ENCODE measurements around the gene TRPC4. TPM values are rescaled to one million over a fixed set of nuclear protein-coding genes. Genes with fewer than 3 reads are reported as not detected.

TRPC4 gene
- total RNA-seq, result not detected

DNA sequence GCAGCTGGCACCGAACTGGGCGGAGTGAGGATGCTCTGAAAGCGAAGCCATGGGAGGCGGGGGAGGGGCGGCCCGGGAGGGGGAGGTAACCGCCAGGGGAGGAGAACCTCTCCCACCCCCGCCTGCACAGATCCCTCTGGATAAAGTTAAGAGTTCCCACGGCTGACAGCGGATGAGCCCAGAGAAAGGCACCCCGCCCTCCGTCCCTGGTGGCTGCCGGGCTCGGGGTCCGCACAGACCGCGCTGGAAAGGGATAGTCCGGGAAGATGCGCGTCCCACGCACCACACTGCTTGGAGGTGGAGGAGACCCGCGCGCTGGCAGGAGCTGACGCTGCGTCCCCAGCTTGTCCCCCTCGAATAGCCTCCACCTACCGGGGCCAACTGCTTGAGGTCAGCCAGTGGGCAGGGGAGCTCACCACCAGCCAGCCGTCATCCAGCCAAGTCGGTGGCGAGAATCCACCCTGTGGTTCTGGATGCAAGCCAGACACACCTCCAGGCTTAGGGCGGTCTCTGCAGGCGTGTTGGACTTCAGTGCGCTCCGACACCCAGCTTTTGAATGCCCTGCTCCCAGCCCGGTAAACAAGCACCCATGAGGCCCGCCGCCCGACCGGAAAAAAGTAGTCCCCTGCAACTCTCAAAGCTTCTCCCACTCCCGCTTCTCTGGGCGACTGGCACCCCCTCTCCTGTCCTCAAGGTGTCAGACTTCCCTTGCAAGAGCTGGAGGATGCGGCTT is at the start of gene TRPC4:
TSS of gene TRPC4 (minus strand) at position 17 of the 733 bp plus-strand sequence. CDS start 86,439 bp downstream, outside the sequence.
- ATAC-seq (ENCODE audit: low read depth) (no peak), DNase-seq (no peak)
- Mint-ChIP-seq H3K4me3 (no peak within 1 kb of the TSS), H3K27me3 (peaks cover 35% of the 10 kb centered on the region), H3K27ac (peak within 1 kb of the TSS; percentile 3), H3K36me3 (no peaks in the 10 kb centered on the region), H3K4me1 (no peaks in the 10 kb centered on the region), H3K9me3 (no peaks in the 10 kb centered on the region)
- POLR2A ChIA-PET, result no interaction called here

- H3K4me3 Mint-ChIP-seq, result no peak overlapping the region
- no peaks in the 10 kb centered on the region for H3K36me3 Mint-ChIP-seq
- H3K27ac Mint-ChIP-seq, result no peak overlapping the region
- no peaks in the 10 kb centered on the region for H3K9me3 Mint-ChIP-seq
- no peaks in the 10 kb centered on the region for H3K27me3 Mint-ChIP-seq
- DNase-seq, result no peak
- ATAC-seq (ENCODE audit: low read depth), result no peak
- H3K4me1 Mint-ChIP-seq, result no peaks in the 10 kb centered on the region
- POLR2A ChIA-PET, result no interaction called here
Observed at GRCh38 chr13:37918751-37919150, 49.2 kb upstream of the TRPC4 start.

DNA sequence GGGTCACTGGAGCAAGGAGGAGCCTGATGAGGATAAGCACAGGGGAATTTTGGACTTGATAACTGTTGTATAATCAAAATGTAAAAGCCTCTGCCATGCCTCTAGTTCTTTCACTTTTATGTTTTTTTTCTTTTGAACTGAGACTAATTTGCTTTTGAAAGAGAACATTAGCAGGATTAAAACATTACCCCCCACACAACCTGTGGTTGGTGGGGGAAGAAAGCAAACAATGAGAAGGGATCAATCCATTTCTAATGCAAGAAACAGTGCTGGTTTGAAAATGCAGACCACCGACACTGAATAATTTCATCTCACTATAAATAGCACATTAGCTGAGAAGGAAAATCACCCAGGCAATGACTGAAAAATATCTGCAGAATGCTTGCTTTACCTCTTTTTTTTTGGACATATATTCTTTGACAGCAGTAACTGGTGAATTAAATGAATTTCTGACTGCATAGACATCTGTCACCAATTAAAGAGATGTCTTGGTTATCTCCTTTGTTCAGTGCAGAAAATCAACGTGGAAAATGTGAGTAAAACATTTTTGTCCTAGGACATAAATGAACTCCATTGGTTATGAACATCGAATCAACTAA is 48.6 kb upstream of the TRPC4 start:
- no peak overlapping the region for H3K27ac Mint-ChIP-seq
- no peaks in the 10 kb centered on the region for H3K27me3 Mint-ChIP-seq
- no peak overlapping the region for H3K4me3 Mint-ChIP-seq
- DNase-seq (no peak), ATAC-seq (ENCODE audit: low read depth) (no peak)
- POLR2A ChIA-PET, result no interaction called here
- peaks cover 1% of the 10 kb centered on the region for H3K9me3 Mint-ChIP-seq
- H3K36me3 Mint-ChIP-seq, result no peaks in the 10 kb centered on the region
- H3K4me1 Mint-ChIP-seq, result no peaks in the 10 kb centered on the region

DNA sequence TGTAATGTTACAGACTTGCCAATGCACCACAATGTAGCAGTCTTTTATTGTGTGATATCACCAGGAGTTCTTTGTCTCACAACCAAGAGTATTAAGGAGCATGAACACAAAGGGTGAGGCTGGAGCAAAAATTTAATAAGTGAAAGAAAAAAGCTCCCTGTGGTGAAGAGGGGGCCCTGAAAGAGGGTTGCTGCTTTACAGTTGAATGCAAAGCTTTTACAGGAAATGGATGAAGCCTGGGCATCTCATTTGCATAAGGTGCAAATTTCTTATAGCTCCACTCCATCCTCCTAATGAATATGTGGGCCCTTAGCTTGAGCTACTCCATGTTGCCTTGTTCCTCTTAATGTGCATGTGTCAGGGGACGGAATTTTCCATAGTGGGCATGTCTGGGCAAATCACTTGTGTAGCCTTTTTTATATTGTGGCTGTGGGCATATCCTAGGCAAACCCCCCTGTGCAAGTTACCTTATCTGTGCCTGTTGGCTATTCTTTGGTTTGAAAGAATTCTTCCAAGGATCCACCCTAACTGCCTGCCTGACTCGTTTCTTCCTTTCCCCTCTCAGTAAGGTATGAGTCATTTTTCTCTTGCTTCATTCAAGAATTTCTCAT is 45.3 kb upstream of the TRPC4 start:
- Mint-ChIP-seq H3K36me3 (no peaks in the 10 kb centered on the region), H3K27me3 (no peaks in the 10 kb centered on the region), H3K9me3 (peaks cover 4% of the 10 kb centered on the region), H3K4me3 (no peak overlapping the region), H3K4me1 (no peaks in the 10 kb centered on the region), H3K27ac (no peak overlapping the region)
- DNase-seq, result no peak
- POLR2A ChIA-PET, result no interaction called here
- ATAC-seq (ENCODE audit: low read depth), result no peak

DNA sequence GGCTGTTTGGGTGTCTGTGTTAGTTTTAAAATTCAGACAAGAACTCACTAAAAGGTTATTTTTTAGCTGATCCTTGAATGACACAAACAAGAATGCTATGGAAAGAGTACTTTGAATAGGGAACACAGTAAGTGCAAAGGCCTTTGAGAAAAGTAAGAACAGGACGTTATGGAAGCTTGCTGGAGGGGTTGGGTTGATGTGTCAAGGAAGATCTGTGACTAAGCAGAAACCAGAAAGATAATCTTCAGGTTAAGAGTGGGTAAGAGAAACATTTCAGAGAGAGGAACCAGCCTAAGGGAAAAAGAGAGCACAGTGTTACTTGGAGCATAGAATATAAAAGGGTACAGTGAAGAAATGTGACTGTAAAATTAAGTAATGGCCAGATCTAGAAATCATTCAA is 41.2 kb upstream of the TRPC4 start:
- H3K4me1 Mint-ChIP-seq, result no peaks in the 10 kb centered on the region
- ATAC-seq (ENCODE audit: low read depth), result no peak
- no peak overlapping the region for H3K27ac Mint-ChIP-seq
- no peaks in the 10 kb centered on the region for H3K27me3 Mint-ChIP-seq
- POLR2A ChIA-PET, result no interaction called here
- H3K36me3 Mint-ChIP-seq, result no peaks in the 10 kb centered on the region
- peaks cover 4% of the 10 kb centered on the region for H3K9me3 Mint-ChIP-seq
- no peak for DNase-seq
- H3K4me3 Mint-ChIP-seq, result no peak overlapping the region

GRCh38 chr13:37906880-37907279 is 37.3 kb upstream of the TRPC4 start:
- no peak overlapping the region for H3K4me3 Mint-ChIP-seq
- H3K9me3 Mint-ChIP-seq, result peaks cover 4% of the 10 kb centered on the region
- no peaks in the 10 kb centered on the region for H3K4me1 Mint-ChIP-seq
- no peak for DNase-seq
- ATAC-seq (ENCODE audit: low read depth), result no peak
- POLR2A ChIA-PET, result no interaction called here
- no peaks in the 10 kb centered on the region for H3K27me3 Mint-ChIP-seq
- H3K36me3 Mint-ChIP-seq, result no peaks in the 10 kb centered on the region
- H3K27ac Mint-ChIP-seq, result no peak overlapping the region

- Mint-ChIP-seq H3K27me3 (no peaks in the 10 kb centered on the region), H3K9me3 (peaks cover 2% of the 10 kb centered on the region), H3K4me1 (no peaks in the 10 kb centered on the region), H3K4me3 (no peak overlapping the region), H3K36me3 (no peaks in the 10 kb centered on the region), H3K27ac (no peak overlapping the region)
- no peak for DNase-seq
- POLR2A ChIA-PET, result no interaction called here
- ATAC-seq (ENCODE audit: low read depth), result no peak
Observed at GRCh38 chr13:37905736-37906135, 36.2 kb upstream of the TRPC4 start.

GRCh38 chr13:37899753-37900152 is 30.2 kb upstream of the TRPC4 start:
- H3K4me3 Mint-ChIP-seq, result no peak overlapping the region
- no peak overlapping the region for H3K27ac Mint-ChIP-seq
- no peak for ATAC-seq (ENCODE audit: low read depth)
- H3K9me3 Mint-ChIP-seq, result peaks cover 2% of the 10 kb centered on the region
- DNase-seq, result no peak
- POLR2A ChIA-PET, result no interaction called here
- no peaks in the 10 kb centered on the region for H3K4me1 Mint-ChIP-seq
- no peaks in the 10 kb centered on the region for H3K36me3 Mint-ChIP-seq
- H3K27me3 Mint-ChIP-seq, result no peaks in the 10 kb centered on the region

- Mint-ChIP-seq H3K4me1 (no peaks in the 10 kb centered on the region), H3K9me3 (no peaks in the 10 kb centered on the region), H3K36me3 (no peaks in the 10 kb centered on the region), H3K27me3 (no peaks in the 10 kb centered on the region), H3K4me3 (no peak overlapping the region), H3K27ac (no peak overlapping the region)
- no peak for ATAC-seq (ENCODE audit: low read depth)
- no peak for DNase-seq
- POLR2A ChIA-PET, result no interaction called here
Observed at GRCh38 chr13:37893321-37893720, 23.7 kb upstream of the TRPC4 start.

GRCh38 chr13:37889820-37890219 is 20.2 kb upstream of the TRPC4 start:
- no peaks in the 10 kb centered on the region for H3K36me3 Mint-ChIP-seq
- ATAC-seq (ENCODE audit: low read depth), result no peak
- peaks cover 1% of the 10 kb centered on the region for H3K9me3 Mint-ChIP-seq
- no peaks in the 10 kb centered on the region for H3K27me3 Mint-ChIP-seq
- POLR2A ChIA-PET, result no interaction called here
- H3K27ac Mint-ChIP-seq, result no peak overlapping the region
- no peak for DNase-seq
- no peak overlapping the region for H3K4me3 Mint-ChIP-seq
- no peaks in the 10 kb centered on the region for H3K4me1 Mint-ChIP-seq

GRCh38 chr13:37889102-37889501 is 19.5 kb upstream of the TRPC4 start:
- Mint-ChIP-seq H3K4me1 (no peaks in the 10 kb centered on the region), H3K9me3 (peaks cover 1% of the 10 kb centered on the region), H3K36me3 (no peaks in the 10 kb centered on the region), H3K4me3 (no peak overlapping the region), H3K27me3 (no peaks in the 10 kb centered on the region), H3K27ac (no peak overlapping the region)
- no peak for DNase-seq
- ATAC-seq (ENCODE audit: low read depth), result no peak
- POLR2A ChIA-PET, result no interaction called here

- H3K27me3 Mint-ChIP-seq, result no peaks in the 10 kb centered on the region
- no peak for DNase-seq
- no peaks in the 10 kb centered on the region for H3K36me3 Mint-ChIP-seq
- POLR2A ChIA-PET, result no interaction called here
- ATAC-seq (ENCODE audit: low read depth), result no peak
- peaks cover 1% of the 10 kb centered on the region for H3K9me3 Mint-ChIP-seq
- no peak overlapping the region for H3K27ac Mint-ChIP-seq
- no peaks in the 10 kb centered on the region for H3K4me1 Mint-ChIP-seq
- no peak overlapping the region for H3K4me3 Mint-ChIP-seq
Observed at GRCh38 chr13:37886879-37887278, 17.3 kb upstream of the TRPC4 start.

DNA sequence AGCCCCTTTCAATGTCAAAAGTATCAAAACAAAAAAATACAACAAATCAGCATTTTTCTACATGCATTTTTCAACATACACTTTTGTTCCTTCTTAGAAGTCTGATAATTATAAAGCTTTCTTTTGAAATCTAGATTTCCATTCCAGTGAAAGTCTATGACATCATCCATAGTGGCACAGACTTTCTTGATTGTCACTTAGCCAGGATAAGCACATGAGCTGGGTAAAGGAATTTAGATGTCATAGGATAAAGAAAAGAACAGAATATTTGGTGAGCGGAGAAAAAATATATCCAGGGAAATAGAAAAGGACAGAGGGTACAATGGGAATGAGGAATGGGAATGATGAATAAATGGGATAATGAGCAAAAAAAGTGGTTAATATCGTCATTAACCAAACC is 15.1 kb upstream of the TRPC4 start:
- H3K9me3 Mint-ChIP-seq, result peaks cover 1% of the 10 kb centered on the region

GRCh38 chr13:37884026-37884425 is 14.5 kb upstream of the TRPC4 start:
- ATAC-seq (ENCODE audit: low read depth), result no peak
- Mint-ChIP-seq H3K27ac (no peak overlapping the region), H3K4me1 (no peaks in the 10 kb centered on the region), H3K9me3 (peaks cover 1% of the 10 kb centered on the region), H3K4me3 (no peak overlapping the region), H3K36me3 (no peaks in the 10 kb centered on the region), H3K27me3 (no peaks in the 10 kb centered on the region)
- POLR2A ChIA-PET, result no interaction called here
- DNase-seq, result no peak

More for the DNA sequence above, 15.1 kb upstream of the TRPC4 start:
- no peak for DNase-seq
- Mint-ChIP-seq H3K4me1 (no peaks in the 10 kb centered on the region), H3K4me3 (no peak overlapping the region), H3K27me3 (no peaks in the 10 kb centered on the region), H3K36me3 (no peaks in the 10 kb centered on the region), H3K27ac (no peak overlapping the region)
- no peak for ATAC-seq (ENCODE audit: low read depth)
- POLR2A ChIA-PET, result no interaction called here
